Measurements from ENCODE around the gene SSTR5. TPM values are rescaled to one million over a fixed set of nuclear protein-coding genes. Genes with fewer than 3 reads are reported as not detected.
"Not testable (repeated sequence)": the region's sequence is repeated elsewhere in the genome, so short reads cannot be mapped to it uniquely, and the experiment has no call there.

SSTR5 gene
- total RNA-seq, 1 donor from 2014 or later, result 0.47 TPM

- no peak for DNase-seq (ENCODE audit: low spot score)
Measured at GRCh38 chr16:1073566-1074378, 1.2 kb downstream of the SSTR5 start.

- no peak for DNase-seq (ENCODE audit: low spot score)
Measured at GRCh38 chr16:1074379-1074649, 1.8 kb downstream of the SSTR5 start.

GRCh38 chr16:1075546-1075945 lies 3.0 kb downstream of the SSTR5 start:
- no peak for DNase-seq (ENCODE audit: low spot score)

GRCh38 chr16:1076801-1077576 lies 4.4 kb downstream of the SSTR5 start:
- DNase-seq (ENCODE audit: low spot score), result no peak

- no peak for DNase-seq (ENCODE audit: low spot score)
Measured at GRCh38 chr16:1077877-1078578, 5.5 kb downstream of the SSTR5 start.

GRCh38 chr16:1078579-1079021 lies 6.1 kb downstream of the SSTR5 start:
- DNase-seq (ENCODE audit: low spot score), result peak; percentile 76

- DNase-seq (ENCODE audit: low spot score), result no peak
Measured at GRCh38 chr16:1079341-1079740, 6.8 kb downstream of the SSTR5 start.

- DNase-seq (ENCODE audit: low spot score), result no peak
Measured at GRCh38 chr16:1079786-1080525, 7.4 kb downstream of the SSTR5 start.

- no peak for DNase-seq (ENCODE audit: low spot score)
Measured at GRCh38 chr16:1080801-1081733, 8.5 kb downstream of the SSTR5 start.

GRCh38 chr16:1081734-1082265 lies 9.3 kb downstream of the SSTR5 start:
- no peak for DNase-seq (ENCODE audit: low spot score)

- peak; percentile 71 for DNase-seq (ENCODE audit: low spot score)
Measured at GRCh38 chr16:1082266-1082951, 9.9 kb downstream of the SSTR5 start.

- DNase-seq (ENCODE audit: low spot score), result peak; percentile 82
Measured at GRCh38 chr16:1082952-1083675, 10.6 kb downstream of the SSTR5 start.

- no peak for DNase-seq (ENCODE audit: low spot score)
Measured at GRCh38 chr16:1084971-1085370, 12.4 kb downstream of the SSTR5 start.

- not testable (repeated sequence) for DNase-seq (ENCODE audit: low spot score)
Measured at GRCh38 chr16:1086443-1086842, 13.9 kb downstream of the SSTR5 start.

GRCh38 chr16:1088295-1089170 lies 16.0 kb downstream of the SSTR5 start:
- DNase-seq (ENCODE audit: low spot score), result no peak

GRCh38 chr16:1089439-1089821 lies 16.9 kb downstream of the SSTR5 start:
- DNase-seq (ENCODE audit: low spot score), result no peak

- no peak for DNase-seq (ENCODE audit: low spot score)
Measured at GRCh38 chr16:1089822-1090619, 17.5 kb downstream of the SSTR5 start.
